ENCODE results near the gene FANCI. TPM values are rescaled to one million over a fixed set of nuclear protein-coding genes. Genes with fewer than 3 reads are reported as not detected.

Gene FANCI
- total RNA-seq, 2 experiments from 2014 or later: 6.1 to 7.1 TPM

GRCh38 chr15:89319678-89320077, 75.9 kb downstream of the FANCI start:
- TF ChIP-seq CTCF (IDR thresholded peaks at IDR 0.05): no peak
- peaks cover under 1% of the 10 kb centered on the region for H3K4me1 ChIP-seq (ENCODE audit: insufficient read depth, low read length)
- DNase-seq (no peak), ATAC-seq (ENCODE audit: poor library complexity) (no peak)
- H3K4me1 Mint-ChIP-seq (ENCODE audit: low read depth): no peaks in the 10 kb centered on the region
- H3K36me3 Mint-ChIP-seq (ENCODE audit: low read depth): peaks cover 97% of the 10 kb centered on the region
- no peak overlapping the region for H3K4me3 Mint-ChIP-seq
- no peaks in the 10 kb centered on the region for H3K9me3 Mint-ChIP-seq
- peaks cover 96% of the 10 kb centered on the region for H3K36me3 ChIP-seq (ENCODE audit: insufficient read depth, low read length)
- H3K27me3 Mint-ChIP-seq: no peaks in the 10 kb centered on the region
- H3K9me3 ChIP-seq (ENCODE audit: control insufficient read depth in 1 of 2, insufficient read depth in 1 of 2, low read length in 2 of 2): no peaks in the 10 kb centered on the region
- intact Hi-C loops (cut with DNase I, micrococcal nuclease): no loop called here
- no peak overlapping the region for H3K27ac ChIP-seq (ENCODE audit: low read depth in 1 of 2, low read length in 2 of 2)
- CTCF ChIA-PET: no interaction called here
- peak overlapping the region; percentile 11 for H3K27ac Mint-ChIP-seq
- no peak overlapping the region for H3K4me3 ChIP-seq (ENCODE audit: low read length)
- POLR2A ChIA-PET: interaction anchor here (2.0 kb wide), 1 partner anchor 10 kb away, joined by 5 read pairs; no protein-coding TSS in a partner anchor
- H3K27me3 ChIP-seq (ENCODE audit: control insufficient read depth in 1 of 2, insufficient read depth in 2 of 2, low read length in 2 of 2): no peaks in the 10 kb centered on the region

GRCh38 chr15:89320200-89320599, 76.4 kb downstream of the FANCI start:
- H3K9me3 ChIP-seq (ENCODE audit: control insufficient read depth in 1 of 2, insufficient read depth in 1 of 2, low read length in 2 of 2): no peaks in the 10 kb centered on the region
- intact Hi-C loops (cut with DNase I, micrococcal nuclease): no loop called here
- CTCF ChIA-PET: no interaction called here
- Mint-ChIP-seq H3K4me1 (ENCODE audit: low read depth) (no peaks in the 10 kb centered on the region), H3K9me3 (no peaks in the 10 kb centered on the region), H3K27me3 (no peaks in the 10 kb centered on the region), H3K36me3 (ENCODE audit: low read depth) (peaks cover 97% of the 10 kb centered on the region), H3K27ac (peak overlapping the region; percentile 11), H3K4me3 (no peak overlapping the region)
- H3K36me3 ChIP-seq (ENCODE audit: insufficient read depth, low read length): peaks cover 97% of the 10 kb centered on the region
- DNase-seq (no peak), ATAC-seq (ENCODE audit: poor library complexity) (no peak)
- no peak for TF ChIP-seq CTCF (IDR thresholded peaks at IDR 0.05)
- H3K27ac ChIP-seq (ENCODE audit: low read depth in 1 of 2, low read length in 2 of 2): no peak overlapping the region
- POLR2A ChIA-PET: interaction anchor here (2.0 kb wide), 1 partner anchor 9 kb away, joined by 5 read pairs; no protein-coding TSS in a partner anchor
- H3K4me1 ChIP-seq (ENCODE audit: insufficient read depth, low read length): peaks cover 2% of the 10 kb centered on the region
- no peaks in the 10 kb centered on the region for H3K27me3 ChIP-seq (ENCODE audit: control insufficient read depth in 1 of 2, insufficient read depth in 2 of 2, low read length in 2 of 2)
- no peak overlapping the region for H3K4me3 ChIP-seq (ENCODE audit: low read length)

- no peaks in the 10 kb centered on the region for H3K27me3 Mint-ChIP-seq
- Histone ChIP-seq H3K27ac (ENCODE audit: low read depth in 1 of 2, low read length in 2 of 2) (no peak overlapping the region), H3K9me3 (ENCODE audit: control insufficient read depth in 1 of 2, insufficient read depth in 1 of 2, low read length in 2 of 2) (no peaks in the 10 kb centered on the region), H3K4me3 (ENCODE audit: low read length) (no peak overlapping the region), H3K36me3 (ENCODE audit: insufficient read depth, low read length) (peaks cover 99% of the 10 kb centered on the region), H3K4me1 (ENCODE audit: insufficient read depth, low read length) (peaks cover 2% of the 10 kb centered on the region), H3K27me3 (ENCODE audit: control insufficient read depth in 1 of 2, insufficient read depth in 2 of 2, low read length in 2 of 2) (no peaks in the 10 kb centered on the region)
- H3K9me3 Mint-ChIP-seq: no peaks in the 10 kb centered on the region
- no peak for ATAC-seq (ENCODE audit: poor library complexity)
- peaks cover 97% of the 10 kb centered on the region for H3K36me3 Mint-ChIP-seq (ENCODE audit: low read depth)
- no peak for DNase-seq
- CTCF ChIA-PET: interaction anchor here (0.5 to 0.6 kb wide), 2 partner anchors 31 to 1675 kb away, joined by 3 to 4 read pairs; no protein-coding TSS in a partner anchor
- intact Hi-C loops (cut with DNase I, micrococcal nuclease): no loop called here
- POLR2A ChIA-PET: interaction anchor here (1.3 kb wide), 1 partner anchor 12 kb away, joined by 3 read pairs; no protein-coding TSS in a partner anchor
- no peak for TF ChIP-seq CTCF (IDR thresholded peaks at IDR 0.05)
- H3K4me3 Mint-ChIP-seq: no peak overlapping the region
- H3K4me1 Mint-ChIP-seq (ENCODE audit: low read depth): no peaks in the 10 kb centered on the region
- peak overlapping the region; percentile 51 for H3K27ac Mint-ChIP-seq
Observed at GRCh38 chr15:89321521-89322410, 78.0 kb downstream of the FANCI start.

Data from CD4-positive, alpha-beta T cell (primary cell).